Astrocyte (in vitro differentiated cells and primary cell): ENCODE results near the gene TUBGCP4.

Experiments used
- EZH2 ChIP-seq: IDR thresholded peaks from 2 replicates; pipeline ENCODE4 v1.6.1; 2012; ENCODE audit warnings: mild to moderate bottlenecking, low read length, inconsistent platforms; ENCODE audit not compliant: insufficient read depth
- TF ChIP-seq, protein P1 (sequence below): IDR thresholded peaks from 2 replicates; pipeline ENCODE4 v1.5.1; 2011; ENCODE audit warnings: low read depth, mild to moderate bottlenecking, inconsistent platforms, low read length, moderate library complexity; ENCODE audit not compliant: insufficient read depth

DNA sequence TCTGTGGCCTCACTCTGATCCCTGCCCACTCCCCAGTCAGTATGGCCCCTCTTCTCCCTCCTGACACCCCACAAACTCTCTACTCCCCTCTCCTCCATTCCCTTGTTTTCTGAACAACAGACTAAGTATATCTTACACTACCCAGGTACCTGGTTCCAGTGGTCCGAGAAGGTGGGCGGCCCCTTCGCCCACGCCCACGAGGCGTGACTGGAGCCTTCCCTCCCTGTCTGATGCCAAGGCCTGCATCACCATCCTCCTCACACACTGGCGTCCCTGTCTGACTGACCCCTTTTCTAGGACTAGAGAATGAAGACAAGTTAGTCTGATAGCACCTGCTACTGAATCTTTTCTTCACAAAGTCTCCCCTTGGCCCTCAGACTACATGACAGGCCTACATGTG is 50.0 kb downstream of the TUBGCP4 start:
- TF ChIP-seq, protein P1, sequence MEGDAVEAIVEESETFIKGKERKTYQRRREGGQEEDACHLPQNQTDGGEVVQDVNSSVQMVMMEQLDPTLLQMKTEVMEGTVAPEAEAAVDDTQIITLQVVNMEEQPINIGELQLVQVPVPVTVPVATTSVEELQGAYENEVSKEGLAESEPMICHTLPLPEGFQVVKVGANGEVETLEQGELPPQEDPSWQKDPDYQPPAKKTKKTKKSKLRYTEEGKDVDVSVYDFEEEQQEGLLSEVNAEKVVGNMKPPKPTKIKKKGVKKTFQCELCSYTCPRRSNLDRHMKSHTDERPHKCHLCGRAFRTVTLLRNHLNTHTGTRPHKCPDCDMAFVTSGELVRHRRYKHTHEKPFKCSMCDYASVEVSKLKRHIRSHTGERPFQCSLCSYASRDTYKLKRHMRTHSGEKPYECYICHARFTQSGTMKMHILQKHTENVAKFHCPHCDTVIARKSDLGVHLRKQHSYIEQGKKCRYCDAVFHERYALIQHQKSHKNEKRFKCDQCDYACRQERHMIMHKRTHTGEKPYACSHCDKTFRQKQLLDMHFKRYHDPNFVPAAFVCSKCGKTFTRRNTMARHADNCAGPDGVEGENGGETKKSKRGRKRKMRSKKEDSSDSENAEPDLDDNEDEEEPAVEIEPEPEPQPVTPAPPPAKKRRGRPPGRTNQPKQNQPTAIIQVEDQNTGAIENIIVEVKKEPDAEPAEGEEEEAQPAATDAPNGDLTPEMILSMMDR: no peak
- no peak for TF ChIP-seq EZH2
